Keratinocyte (primary cell): ENCODE data around the gene BUB1. TPM values are rescaled to one million over a fixed set of nuclear protein-coding genes. Genes with fewer than 3 reads are reported as not detected.

Source experiments
- DNase-seq: peaks from one replicate; pipeline ENCODE4 v3.0.0-alpha.2; 2011; ENCODE audit warnings: low read depth, missing footprints, low spot score
- FAIRE-seq: peaks from 2 replicates; lab custom pipeline; 2011; peaks lifted over from hg19 to GRCh38; lab: Jason Lieb, UNC
- H2AFZ ChIP-seq: 2 replicates; pipeline ENCODE4 v1.6.0; 2012; ENCODE audit warnings: low read length, control low read depth, inconsistent platforms; ENCODE audit not compliant: control insufficient read depth
- H3K27ac ChIP-seq: 2 replicates; pipeline ENCODE4 v1.5.1; 2011; ENCODE audit warnings: low read length; ENCODE audit not compliant: control insufficient read depth, insufficient read depth
- H3K27me3 ChIP-seq: 3 replicates; pipeline ENCODE4 v1.6.0; 2011; ENCODE audit warnings: low read length; ENCODE audit not compliant: control insufficient read depth, insufficient read depth; ENCODE audit errors: extremely low read depth
- H3K36me3 ChIP-seq, 2 experiments: 2 replicates in 1 of 2; 3 replicates in 1 of 2; pipeline ENCODE4 v1.5.1; 2011; ENCODE audit warnings: low read length in 2 of 2, mild to moderate bottlenecking in 1 of 2; ENCODE audit not compliant: control insufficient read depth in 2 of 2, insufficient read depth in 2 of 2; ENCODE audit errors: extremely low read depth in 1 of 2
- H3K4me1 ChIP-seq: 3 replicates; pipeline ENCODE4 v1.5.1; 2011; ENCODE audit warnings: low read length; ENCODE audit not compliant: control insufficient read depth, insufficient read depth; ENCODE audit errors: extremely low read depth
- H3K4me2 ChIP-seq: 3 replicates; pipeline ENCODE4 v1.6.0; 2011; ENCODE audit warnings: low read depth, low read length; ENCODE audit not compliant: control insufficient read depth, insufficient read depth; ENCODE audit errors: extremely low read depth
- H3K4me3 ChIP-seq, 3 experiments: fragments of 200-600 bp in 1 of 3; sonication (generic) in 1 of 3; 2 replicates in 2 of 3; 3 replicates in 1 of 3; pipeline ENCODE4 v1.5.1; 2011 to 2016; ENCODE audit warnings: low read length in 3 of 3, mild to moderate bottlenecking in 3 of 3, control low read depth in 2 of 3, inconsistent platforms in 1 of 3, low read depth in 1 of 3, mixed read lengths in 1 of 3, mixed run types in 1 of 3, moderate library complexity in 1 of 3; ENCODE audit not compliant: control insufficient read depth in 2 of 3, insufficient read depth in 2 of 3; ENCODE audit errors: extremely low read depth in 1 of 3
- H3K79me2 ChIP-seq: 2 replicates; pipeline ENCODE4 v1.6.0; 2012; ENCODE audit warnings: low read length; ENCODE audit not compliant: control insufficient read depth, insufficient read depth
- H3K9ac ChIP-seq: 3 replicates; pipeline ENCODE4 v1.6.0; 2011; ENCODE audit warnings: low read length; ENCODE audit not compliant: control insufficient read depth, insufficient read depth; ENCODE audit errors: extremely low read depth
- H3K9me1 ChIP-seq: 3 replicates; pipeline ENCODE4 v1.6.0; 2011; ENCODE audit warnings: low read length; ENCODE audit not compliant: control insufficient read depth, insufficient read depth; ENCODE audit errors: extremely low read depth
- H3K9me3 ChIP-seq: 2 replicates; pipeline ENCODE4 v1.5.1; 2012; ENCODE audit warnings: low read depth, low read length; ENCODE audit not compliant: control insufficient read depth
- H4K20me1 ChIP-seq: 3 replicates; pipeline ENCODE4 v1.6.0; 2011; ENCODE audit warnings: low read length; ENCODE audit not compliant: control insufficient read depth, insufficient read depth; ENCODE audit errors: extremely low read depth
- EZH2 ChIP-seq: IDR thresholded peaks from one replicate; pipeline ENCODE4 v1.6.1; 2012; ENCODE audit warnings: inconsistent platforms, mild to moderate bottlenecking, low read length, moderate library complexity
- dilution Hi-C: fragments of 300-500 bp; cut with MboI; formaldehyde crosslinking; loops from one replicate; pipeline ENCODE4 v1.7.0; 2020; ENCODE audit warnings: low sequenced_read_pairs; ENCODE audit not compliant: extremely low pct_ligation_motif_present
- polyA plus RNA-seq, 5 experiments: library from polyadenylated mRNA; depleted of rRNA in 3 of 5; stranded (reverse) in 3 of 5; stranded (forward) in 1 of 5; unstranded in 1 of 5; fragments of >200 nt; gene quantifications; 1 replicate in 1 of 5; 2 replicates in 3 of 5; 3 replicates in 1 of 5; pipeline versions ENCODE4 v1.2.1 to v1.2.3, GENCODE V29; 2011 to 2012; ENCODE audit warnings: missing spikeins in 2 of 5, low read depth in 1 of 5, low replicate concordance in 1 of 5
- TF ChIP-seq, protein P1 (sequence below), 3 experiments: IDR thresholded peaks in 1 of 3; conservative IDR thresholded peaks in 1 of 3; optimal IDR thresholded peaks in 1 of 3; 2 replicates in 2 of 3; 3 replicates in 1 of 3; pipeline versions ENCODE3 to v1.5.1; 2011; ENCODE audit warnings: low read length in 3 of 3, mild to moderate bottlenecking in 3 of 3, moderate library complexity in 2 of 3, control low read depth in 1 of 3, inconsistent platforms in 1 of 3; ENCODE audit not compliant: insufficient read depth in 2 of 3; ENCODE audit errors: extremely low read depth in 1 of 3

Gene BUB1
- polyA plus RNA-seq, 1 donor (not counting 4 experiments of a cell fraction or from before 2014, with no cell fraction given): 24.7 TPM

DNA sequence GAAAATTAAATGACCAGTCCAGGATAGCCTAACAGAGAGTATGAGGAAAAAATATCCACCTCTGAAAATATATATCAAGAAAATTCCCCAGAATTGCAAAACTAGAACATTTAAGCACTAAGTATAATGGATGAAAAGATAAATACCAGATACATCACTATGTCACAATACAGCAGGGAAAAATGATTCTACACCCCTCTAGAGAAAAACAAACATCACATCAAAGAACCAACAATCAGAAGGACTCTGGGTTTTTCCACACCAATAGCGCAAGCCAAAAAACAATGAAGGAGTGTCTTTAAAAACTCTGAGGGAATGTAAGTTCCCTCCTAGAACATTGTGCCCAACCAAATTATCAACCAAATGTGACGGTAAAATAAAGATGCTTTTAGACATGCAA is 13.7 kb downstream of the BUB1 start:
- Histone ChIP-seq H3K4me3 (no peak overlapping the region), H2AFZ (no peak overlapping the region), H3K27me3 (no peaks in the 10 kb centered on the region), H3K9me1 (no peaks in the 10 kb centered on the region), H3K36me3 (peaks cover 0 to 32% of the 10 kb centered on the region in 2 experiments), H3K9ac (no peak overlapping the region), H3K27ac (no peak overlapping the region), H4K20me1 (no peaks in the 10 kb centered on the region), H3K9me3 (no peaks in the 10 kb centered on the region), H3K4me2 (no peak overlapping the region), H3K4me1 (no peaks in the 10 kb centered on the region), H3K79me2 (no peaks in the 10 kb centered on the region)
- dilution Hi-C loops: no loop called here
- no peak for TF ChIP-seq EZH2
- TF ChIP-seq, protein P1, sequence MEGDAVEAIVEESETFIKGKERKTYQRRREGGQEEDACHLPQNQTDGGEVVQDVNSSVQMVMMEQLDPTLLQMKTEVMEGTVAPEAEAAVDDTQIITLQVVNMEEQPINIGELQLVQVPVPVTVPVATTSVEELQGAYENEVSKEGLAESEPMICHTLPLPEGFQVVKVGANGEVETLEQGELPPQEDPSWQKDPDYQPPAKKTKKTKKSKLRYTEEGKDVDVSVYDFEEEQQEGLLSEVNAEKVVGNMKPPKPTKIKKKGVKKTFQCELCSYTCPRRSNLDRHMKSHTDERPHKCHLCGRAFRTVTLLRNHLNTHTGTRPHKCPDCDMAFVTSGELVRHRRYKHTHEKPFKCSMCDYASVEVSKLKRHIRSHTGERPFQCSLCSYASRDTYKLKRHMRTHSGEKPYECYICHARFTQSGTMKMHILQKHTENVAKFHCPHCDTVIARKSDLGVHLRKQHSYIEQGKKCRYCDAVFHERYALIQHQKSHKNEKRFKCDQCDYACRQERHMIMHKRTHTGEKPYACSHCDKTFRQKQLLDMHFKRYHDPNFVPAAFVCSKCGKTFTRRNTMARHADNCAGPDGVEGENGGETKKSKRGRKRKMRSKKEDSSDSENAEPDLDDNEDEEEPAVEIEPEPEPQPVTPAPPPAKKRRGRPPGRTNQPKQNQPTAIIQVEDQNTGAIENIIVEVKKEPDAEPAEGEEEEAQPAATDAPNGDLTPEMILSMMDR (optimal IDR thresholded peaks at IDR 0.05 in 1 of 3, IDR thresholded peaks at IDR 0.05 in 1 of 3, conservative IDR thresholded peaks at IDR 0.05 in 1 of 3; ENCODE audit: extremely low read depth in 1 of 3, insufficient read depth in 2 of 3, low read length in 3 of 3): no peak
- no peak for FAIRE-seq
- no peak for DNase-seq

DNA sequence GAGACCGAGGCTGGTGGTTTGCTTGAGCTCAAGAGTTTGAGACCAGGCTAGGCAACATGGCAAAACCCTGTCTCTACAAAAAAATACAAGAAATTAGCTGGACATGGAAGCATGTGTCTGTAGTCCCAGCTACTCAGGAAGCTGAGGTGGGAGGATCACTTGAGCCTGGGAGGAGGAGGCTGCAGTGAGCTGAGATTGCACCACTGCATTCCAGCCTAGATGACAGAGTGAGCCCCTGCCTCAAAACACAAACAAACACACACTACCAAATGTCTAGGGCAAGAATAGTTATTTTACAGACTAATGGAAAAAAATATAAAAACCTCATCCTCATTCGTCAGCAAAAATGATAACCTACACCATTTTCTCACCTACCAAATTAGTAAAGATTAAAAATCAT is 15.3 kb downstream of the BUB1 start:
- peaks cover 2 to 31% of the 10 kb centered on the region in 2 experiments for H3K36me3 ChIP-seq
- no peaks in the 10 kb centered on the region for H4K20me1 ChIP-seq
- no peaks in the 10 kb centered on the region for H3K4me1 ChIP-seq
- no peak overlapping the region for H3K4me2 ChIP-seq
- no peak overlapping the region for H3K27ac ChIP-seq
- dilution Hi-C loops: no loop called here
- H3K9me1 ChIP-seq: no peaks in the 10 kb centered on the region
- TF ChIP-seq EZH2: no peak
- TF ChIP-seq, protein P1 (optimal IDR thresholded peaks at IDR 0.05 in 1 of 3, IDR thresholded peaks at IDR 0.05 in 1 of 3, conservative IDR thresholded peaks at IDR 0.05 in 1 of 3; ENCODE audit: extremely low read depth in 1 of 3, insufficient read depth in 2 of 3, low read length in 3 of 3): no peak
- no peak for DNase-seq
- no peak for FAIRE-seq
- H3K9ac ChIP-seq: no peak overlapping the region
- H3K27me3 ChIP-seq: no peaks in the 10 kb centered on the region
- H2AFZ ChIP-seq: no peak overlapping the region
- H3K4me3 ChIP-seq: no peak overlapping the region
- no peaks in the 10 kb centered on the region for H3K79me2 ChIP-seq
- H3K9me3 ChIP-seq: no peaks in the 10 kb centered on the region
